Activated CD8-positive, alpha-beta memory T cell treated with anti-CD3 and anti-CD28 coated beads, Interleukin-2, amount 50 U/mL, for 48 hours (primary cell): ENCODE results near the gene SH2D1B.
"Not testable (repeated sequence)": the region's sequence is repeated elsewhere in the genome, so short reads cannot be mapped to it uniquely, and the experiment has no call there.

Experiments used
- DNase-seq: peaks from one replicate; pipeline ENCODE4 v3.0.0-alpha.2; 2020

Gene SH2D1B, protein sequence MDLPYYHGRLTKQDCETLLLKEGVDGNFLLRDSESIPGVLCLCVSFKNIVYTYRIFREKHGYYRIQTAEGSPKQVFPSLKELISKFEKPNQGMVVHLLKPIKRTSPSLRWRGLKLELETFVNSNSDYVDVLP

GRCh38 chr1:162412002-162412401 lies at the start of gene SH2D1B:
Gene SH2D1B, minus strand, starts transcription at chr1:162412136. Its CDS starts 120 bp downstream, at chr1:162412016.
- no peak for DNase-seq

DNA sequence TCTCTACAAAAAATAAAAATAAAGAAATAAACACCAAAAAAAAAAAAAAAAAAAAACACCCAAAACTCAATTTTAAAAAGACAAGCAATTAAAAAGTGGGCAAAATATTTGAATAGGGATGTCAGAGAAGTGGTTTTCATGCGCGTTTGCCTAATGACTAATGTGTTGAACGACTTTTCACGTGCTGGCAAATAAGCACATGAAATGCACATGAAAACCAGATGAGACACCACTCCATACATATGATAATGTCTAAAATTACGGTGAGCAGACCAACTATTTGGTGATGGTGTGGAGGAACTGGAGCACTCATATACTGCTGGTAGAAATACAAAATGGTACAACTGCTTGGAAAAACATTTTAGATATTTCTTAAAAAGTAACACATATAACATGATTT lies 46.3 kb upstream of the SH2D1B start:
- DNase-seq, result no peak

GRCh38 chr1:162456323-162456722 lies 44.4 kb upstream of the SH2D1B start:
- DNase-seq, result no peak

GRCh38 chr1:162454361-162454760 lies 42.4 kb upstream of the SH2D1B start:
- not testable (repeated sequence) for DNase-seq

DNA sequence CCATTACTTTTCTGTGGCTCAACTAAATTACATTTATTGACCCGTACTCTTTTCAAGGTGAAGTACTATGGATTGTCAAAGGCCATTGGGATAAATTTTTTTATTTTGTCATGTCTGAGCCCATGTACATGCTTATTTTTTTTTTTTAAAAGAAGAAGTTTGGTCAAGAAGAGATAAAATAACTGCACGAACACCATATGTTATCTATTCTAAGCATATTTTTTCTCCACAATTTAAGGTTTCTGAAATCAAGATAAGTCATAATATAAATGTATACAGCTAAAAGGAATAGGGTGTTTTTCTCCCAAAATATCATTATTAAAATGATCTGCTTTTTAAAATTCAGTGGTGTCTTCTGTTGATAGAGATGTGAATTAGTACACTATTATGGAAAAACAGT lies 35.0 kb upstream of the SH2D1B start:
- DNase-seq, result no peak

DNA sequence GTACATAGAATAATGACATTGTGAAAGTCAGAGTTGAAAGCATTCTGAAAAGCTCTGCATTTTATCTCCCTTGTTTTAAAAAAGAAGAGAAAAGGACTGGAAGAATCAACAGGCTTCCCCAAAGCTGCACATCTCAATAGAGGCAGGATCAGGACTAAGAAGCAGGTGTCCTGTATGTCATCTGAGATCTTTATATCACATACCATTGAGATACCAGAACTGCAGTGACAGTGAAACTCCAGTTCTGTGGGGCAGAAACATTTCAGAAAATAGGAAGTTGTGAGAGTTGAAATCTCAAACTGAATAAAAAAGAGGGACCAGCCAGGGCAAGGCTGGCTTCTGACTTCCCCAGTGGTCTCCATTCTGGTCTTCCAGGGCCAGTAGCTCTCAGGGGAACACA lies 33.0 kb upstream of the SH2D1B start:
- DNase-seq, result no peak

GRCh38 chr1:162432977-162433713 lies 21.2 kb upstream of the SH2D1B start:
- not testable (repeated sequence) for DNase-seq

GRCh38 chr1:162430583-162430982 lies 18.6 kb upstream of the SH2D1B start:
- DNase-seq, result no peak

DNA sequence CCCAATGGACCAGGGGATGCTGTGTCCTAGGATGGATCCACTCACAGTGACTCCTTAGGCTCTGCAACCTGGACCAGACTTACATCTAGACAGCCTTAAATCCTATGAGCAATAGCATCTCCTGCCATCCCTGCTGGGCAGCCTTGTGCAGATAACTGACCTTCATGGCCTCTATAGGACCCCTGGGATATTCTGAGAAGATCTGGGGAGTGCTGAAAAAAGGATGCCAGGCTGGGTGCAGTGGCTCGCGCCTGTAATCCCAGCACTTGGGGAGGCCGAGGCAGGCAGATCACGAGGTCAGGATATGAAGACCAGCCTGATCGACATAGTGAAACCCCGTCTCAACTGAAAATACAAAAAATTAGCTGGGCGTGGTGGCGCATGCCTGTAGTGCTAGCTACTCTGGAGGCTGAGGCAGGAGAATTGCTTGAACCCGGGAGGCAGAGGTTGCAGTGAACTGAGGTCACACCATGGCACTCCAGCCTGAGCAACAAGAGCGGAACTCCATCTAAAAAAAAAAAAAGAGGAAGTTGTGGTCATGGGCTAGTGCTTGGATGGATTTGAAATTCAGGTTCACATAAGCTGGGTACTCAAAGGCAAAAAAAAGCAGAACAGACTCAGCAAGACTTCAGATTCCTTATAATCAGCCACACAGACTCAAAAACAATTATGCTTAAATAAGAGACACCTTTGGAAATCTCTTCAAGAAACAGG lies 10.9 kb upstream of the SH2D1B start:
- DNase-seq, result no peak

DNA sequence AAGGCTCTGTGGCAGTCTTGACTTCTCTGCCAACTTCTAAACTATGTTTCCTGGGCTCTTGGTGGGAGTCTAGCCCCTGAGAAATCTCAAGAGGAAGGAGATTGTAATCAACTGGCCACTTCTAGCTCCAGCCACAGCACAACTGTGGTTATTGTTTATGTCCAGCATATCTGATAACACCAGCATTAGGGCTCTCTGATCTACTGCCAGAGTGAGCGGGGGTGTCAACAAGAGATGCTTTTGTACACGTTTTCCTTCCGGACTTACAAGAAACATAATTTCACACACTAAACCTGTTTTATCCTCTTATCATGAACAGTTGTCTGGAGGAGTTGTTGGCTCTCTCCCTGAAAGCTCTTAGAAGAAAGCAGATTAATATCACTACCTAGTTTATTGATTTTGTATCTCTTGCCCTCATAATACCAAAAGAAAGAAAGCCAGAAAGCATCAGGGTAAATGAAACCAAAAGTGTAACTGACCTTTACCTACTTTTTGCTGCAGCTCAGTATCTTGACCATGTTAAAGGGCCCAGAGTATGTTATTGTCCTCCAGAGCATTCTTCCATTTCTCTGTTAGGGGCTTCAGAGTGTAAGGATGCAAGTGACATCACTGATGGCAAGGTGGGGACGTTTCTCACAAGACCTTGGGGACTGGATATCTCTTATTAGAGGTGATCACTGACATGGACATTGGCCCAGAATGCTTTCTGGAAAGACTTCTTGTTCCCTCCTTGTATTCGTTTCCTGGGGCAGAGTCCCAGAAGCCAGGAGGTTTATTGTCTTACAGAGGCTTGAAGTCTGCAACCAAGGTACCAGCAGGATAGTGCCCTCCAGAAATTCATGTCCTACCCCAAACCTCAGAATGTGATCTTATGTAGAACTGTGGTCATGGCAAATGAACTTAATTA lies 9.6 kb upstream of the SH2D1B start:
- no peak for DNase-seq

DNA sequence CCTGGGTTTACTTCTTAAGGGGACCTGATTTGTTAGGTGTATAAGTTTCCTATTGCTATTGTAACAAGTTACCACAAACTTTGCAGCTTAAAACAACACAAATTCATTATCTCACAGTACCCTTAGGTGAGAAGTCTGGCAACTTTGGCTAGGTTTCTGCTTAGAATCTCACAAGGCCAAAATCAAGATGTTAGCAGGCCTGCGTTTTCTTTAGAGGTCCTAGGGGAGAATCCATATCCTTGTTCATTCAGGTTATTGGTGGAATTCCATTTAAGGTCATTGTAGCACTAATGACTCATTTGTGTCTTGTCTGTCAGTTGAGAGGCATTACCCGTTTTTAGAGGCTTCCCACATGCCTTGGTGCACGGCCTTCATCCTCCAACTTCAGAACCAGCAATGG lies 8.2 kb upstream of the SH2D1B start:
- DNase-seq, result no peak

DNA sequence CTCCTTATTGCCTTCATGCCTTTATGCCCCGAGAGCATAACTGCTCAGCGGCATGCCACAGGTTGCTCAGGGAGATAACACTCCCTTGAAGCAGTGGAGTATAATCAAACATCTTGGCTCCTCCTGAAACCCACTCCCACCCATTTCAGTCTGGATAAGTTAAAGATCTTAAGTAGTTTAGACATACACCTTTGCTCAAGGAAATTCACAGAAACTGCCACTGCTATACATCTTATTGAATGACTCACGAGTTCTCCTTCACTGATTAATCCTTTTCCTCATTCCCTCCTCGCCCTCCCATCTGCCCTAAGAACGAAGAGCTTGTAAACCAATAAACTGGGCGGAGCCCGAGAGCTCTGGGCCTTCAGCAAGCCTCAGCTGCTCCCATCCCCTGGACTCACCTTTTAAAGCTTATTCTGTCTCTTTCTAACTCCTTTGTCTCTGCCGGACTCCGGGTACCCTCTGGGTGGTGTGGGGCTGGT lies 7.6 kb upstream of the SH2D1B start:
- DNase-seq, result not testable (repeated sequence)

DNA sequence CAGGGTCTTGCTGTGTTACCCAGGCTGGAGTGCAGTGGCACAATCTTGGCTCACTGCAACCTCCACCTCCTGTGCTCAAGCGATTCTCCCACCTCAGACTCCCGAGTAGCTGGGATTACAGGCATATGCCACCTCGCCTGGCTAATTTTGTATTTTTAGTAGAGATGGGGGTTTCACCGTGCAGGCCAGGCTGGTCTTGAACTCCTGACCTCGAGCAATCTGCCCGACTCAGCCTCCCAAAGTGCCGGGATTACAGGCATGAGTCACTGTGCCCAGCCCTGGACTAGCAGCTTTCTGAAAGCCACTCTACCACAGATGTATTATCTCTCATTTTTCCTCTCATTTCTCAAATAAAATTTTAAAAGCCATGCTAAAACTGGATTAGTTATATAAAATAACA lies 6.6 kb upstream of the SH2D1B start:
- DNase-seq, result not testable (repeated sequence)

DNA sequence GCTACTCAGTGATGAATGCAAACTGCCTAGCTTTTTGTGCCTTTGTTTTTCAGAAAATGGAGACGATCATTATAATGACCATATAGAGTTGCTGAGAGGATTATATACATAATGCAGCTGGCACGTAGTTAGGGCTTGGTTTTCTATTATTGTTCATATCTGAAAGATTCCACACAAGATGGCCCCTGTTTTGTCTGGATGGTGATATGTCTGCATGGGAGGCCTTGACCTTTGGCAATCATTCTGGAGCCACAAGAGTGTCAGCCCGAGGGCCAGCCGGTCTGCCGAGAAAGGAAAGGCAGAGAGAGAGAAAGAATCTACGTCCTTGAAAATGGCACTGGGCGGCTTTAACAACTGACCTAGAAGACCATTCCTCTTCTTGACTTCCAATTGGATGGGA lies 5.7 kb upstream of the SH2D1B start:
- no peak for DNase-seq

GRCh38 chr1:162416909-162417308 lies 5.0 kb upstream of the SH2D1B start:
- no peak for DNase-seq

DNA sequence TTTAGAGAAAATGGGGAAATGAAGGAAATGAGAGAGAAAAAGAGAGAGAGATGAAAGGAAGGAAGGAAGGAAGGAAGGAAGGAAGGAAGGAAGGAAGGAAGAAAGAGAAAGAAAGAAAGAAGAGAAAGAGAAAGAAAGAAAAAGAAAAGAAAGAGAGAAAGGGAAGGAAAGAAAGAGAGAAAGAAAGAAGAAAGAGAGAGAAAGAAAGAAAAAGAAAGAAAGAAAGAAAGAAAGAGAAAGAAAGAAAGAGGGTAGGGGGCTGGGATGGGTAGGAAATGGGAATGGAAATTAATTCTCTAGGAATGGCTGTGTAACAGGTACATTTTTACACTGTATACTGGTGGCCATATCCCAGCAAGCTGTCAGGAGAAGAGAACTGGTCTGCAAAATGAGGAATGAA lies 4.3 kb upstream of the SH2D1B start:
- no peak for DNase-seq

DNA sequence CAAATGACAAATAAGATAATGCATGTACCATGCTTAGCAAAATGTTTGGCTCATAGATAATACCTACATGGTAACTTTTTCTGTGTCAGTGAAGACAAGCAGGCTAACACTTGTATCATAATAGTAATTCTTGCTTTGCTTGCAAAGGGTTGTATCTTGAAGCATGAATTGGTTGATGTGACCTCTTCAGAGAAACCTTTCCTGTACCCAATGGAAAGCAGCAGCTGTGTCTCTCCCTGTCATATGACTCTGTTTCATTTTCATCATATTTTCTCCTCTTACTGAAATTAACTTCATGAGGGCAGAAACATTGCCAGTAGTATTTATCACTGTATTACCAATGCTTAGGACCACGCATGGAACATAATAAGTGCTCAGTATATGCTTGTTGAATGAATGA lies 4.4 kb downstream of the SH2D1B start:
- no peak for DNase-seq

GRCh38 chr1:162406811-162407210 lies 5.1 kb downstream of the SH2D1B start:
- DNase-seq, result no peak

- DNase-seq, result no peak
Measured at GRCh38 chr1:162405800-162406199, 6.1 kb downstream of the SH2D1B start.

GRCh38 chr1:162404550-162405160 lies 7.3 kb downstream of the SH2D1B start:
- DNase-seq, result no peak

- DNase-seq, result no peak
Measured at GRCh38 chr1:162400790-162401355, 11.1 kb downstream of the SH2D1B start.

- DNase-seq, result no peak
Measured at GRCh38 chr1:162398999-162399580, 12.8 kb downstream of the SH2D1B start.
